ENCODE results near the gene GNB5. TPM values are rescaled to one million over a fixed set of nuclear protein-coding genes. Genes with fewer than 3 reads are reported as not detected.

Gene GNB5
- total RNA-seq, 1 experiment from 2014 or later: 29.8 TPM

DNA sequence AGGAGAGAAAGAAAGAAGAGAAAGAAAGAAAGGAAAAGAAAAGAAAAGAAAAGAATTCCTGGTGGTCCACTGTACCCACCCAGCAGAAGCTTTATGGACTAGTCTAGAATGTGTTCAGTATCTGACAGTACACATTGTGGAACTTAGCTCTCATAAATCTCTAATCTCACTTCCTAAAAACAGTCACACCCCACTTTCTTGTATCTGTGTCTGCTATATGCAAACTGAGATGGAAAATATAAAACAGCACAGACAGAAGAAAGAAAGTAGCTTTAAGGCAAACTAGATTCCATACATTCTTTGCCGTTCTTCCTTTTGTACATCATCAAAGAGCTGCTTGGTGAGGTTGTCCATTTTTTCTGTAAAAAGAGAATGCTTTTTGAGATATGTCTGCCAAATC, 41.1 kb upstream of the GNB5 start:
- H4K91ac ChIP-seq (ENCODE audit: insufficient read length, low read depth, low read length): no peak overlapping the region
- no peak overlapping the region for H2BK12ac ChIP-seq (ENCODE audit: insufficient read length, low read depth, low read length)
- H3K9me3 Mint-ChIP-seq: no peaks in the 10 kb centered on the region
- no peak overlapping the region for H2BK5ac ChIP-seq (ENCODE audit: insufficient read length, low read length)
- no peak overlapping the region for H2BK15ac ChIP-seq (ENCODE audit: low read depth, low read length)
- TF ChIP-seq, protein P1, sequence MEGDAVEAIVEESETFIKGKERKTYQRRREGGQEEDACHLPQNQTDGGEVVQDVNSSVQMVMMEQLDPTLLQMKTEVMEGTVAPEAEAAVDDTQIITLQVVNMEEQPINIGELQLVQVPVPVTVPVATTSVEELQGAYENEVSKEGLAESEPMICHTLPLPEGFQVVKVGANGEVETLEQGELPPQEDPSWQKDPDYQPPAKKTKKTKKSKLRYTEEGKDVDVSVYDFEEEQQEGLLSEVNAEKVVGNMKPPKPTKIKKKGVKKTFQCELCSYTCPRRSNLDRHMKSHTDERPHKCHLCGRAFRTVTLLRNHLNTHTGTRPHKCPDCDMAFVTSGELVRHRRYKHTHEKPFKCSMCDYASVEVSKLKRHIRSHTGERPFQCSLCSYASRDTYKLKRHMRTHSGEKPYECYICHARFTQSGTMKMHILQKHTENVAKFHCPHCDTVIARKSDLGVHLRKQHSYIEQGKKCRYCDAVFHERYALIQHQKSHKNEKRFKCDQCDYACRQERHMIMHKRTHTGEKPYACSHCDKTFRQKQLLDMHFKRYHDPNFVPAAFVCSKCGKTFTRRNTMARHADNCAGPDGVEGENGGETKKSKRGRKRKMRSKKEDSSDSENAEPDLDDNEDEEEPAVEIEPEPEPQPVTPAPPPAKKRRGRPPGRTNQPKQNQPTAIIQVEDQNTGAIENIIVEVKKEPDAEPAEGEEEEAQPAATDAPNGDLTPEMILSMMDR (conservative IDR thresholded peaks at IDR 0.05): no peak
- DNase-seq: no peak
- no peak overlapping the region for H3K23ac ChIP-seq (ENCODE audit: insufficient read length, low read depth, low read length)
- H3K27me3 Mint-ChIP-seq (ENCODE audit: low read depth): no peaks in the 10 kb centered on the region; the same call in 1 of the 2 replicates
- H3K23me2 ChIP-seq (ENCODE audit: insufficient read length, low read depth, low read length, poor library complexity, severe bottlenecking): no peaks in the 10 kb centered on the region
- H3K27ac ChIP-seq (ENCODE audit: insufficient read length, low read depth, low read length): no peak overlapping the region
- H3K36me3 Mint-ChIP-seq (ENCODE audit: insufficient read depth in 1 of 3, low read depth in 3 of 3): peaks cover 2 to 47% (median 45%) of the 10 kb centered on the region in 3 experiments; a peak in 6 of 7 replicates
- no peak overlapping the region for H2AK5ac ChIP-seq (ENCODE audit: insufficient read length, low read length)
- no peak overlapping the region for H3T11ph ChIP-seq (ENCODE audit: low read length)
- no peak overlapping the region for H3K4me2 ChIP-seq (ENCODE audit: insufficient read depth, insufficient read length, low read length)
- no peaks in the 10 kb centered on the region for H3K4me1 ChIP-seq (ENCODE audit: insufficient read depth, low read length)
- no peak overlapping the region for H3K4me3 Mint-ChIP-seq
- H4K8ac ChIP-seq (replicated peaks; ENCODE audit: insufficient read length, low read depth, low read length): no peak overlapping the region
- H3K4me1 Mint-ChIP-seq: no peaks in the 10 kb centered on the region
- no peak overlapping the region for H3K56ac ChIP-seq (ENCODE audit: insufficient read length, low read depth, low read length)
- no peak overlapping the region for H2AFZ ChIP-seq (ENCODE audit: low read length)
- H3K27ac Mint-ChIP-seq: no peak overlapping the region
- no peaks in the 10 kb centered on the region for H3K9me3 ChIP-seq (ENCODE audit: control insufficient read depth, low read depth, low read length)
- no peak overlapping the region for H3K18ac ChIP-seq (ENCODE audit: insufficient read length, low read depth, low read length)
- no peaks in the 10 kb centered on the region for H3K79me1 ChIP-seq (ENCODE audit: insufficient read depth, low read depth, low read length, poor library complexity, severe bottlenecking)
- no peak overlapping the region for H2BK120ac ChIP-seq (ENCODE audit: low read depth, low read length, poor library complexity, severe bottlenecking)
- no CpG with 5 or more reads among the region's 1 CpG for WGBS (ENCODE audit: extremely low coverage, insufficient read length, low lambda C conversion rate)
- H2BK20ac ChIP-seq (ENCODE audit: low read depth, low read length, poor library complexity, severe bottlenecking): no peak overlapping the region
- H3K9ac ChIP-seq (ENCODE audit: extremely low read depth, insufficient read length, low read length): no peak overlapping the region
- no peak overlapping the region for H3K14ac ChIP-seq (ENCODE audit: insufficient read depth, low read length)
- no peak overlapping the region for H3K4ac ChIP-seq (ENCODE audit: low read depth, low read length)
- no peaks in the 10 kb centered on the region for H3K27me3 ChIP-seq (ENCODE audit: insufficient read depth, low read length)
- H3K79me2 ChIP-seq (ENCODE audit: insufficient read depth, low read length): no peaks in the 10 kb centered on the region
- no peaks in the 10 kb centered on the region for H4K20me1 ChIP-seq (ENCODE audit: control insufficient read depth, insufficient read depth, insufficient read length)
- H4K5ac ChIP-seq (ENCODE audit: insufficient read length, low read depth, low read length): no peak overlapping the region

Measured in H9 (cell line).